Subcutaneous adipose tissue (tissue), 4 donors: ENCODE results near the gene CREB3L1. TPM values are rescaled to one million over a fixed set of nuclear protein-coding genes. Genes with fewer than 3 reads are reported as not detected.

Experiments used
- total RNA-seq, 4 donors: library from RNA; depleted of rRNA; stranded (reverse); fragments of >200 nt; gene quantifications; one replicate each; pipeline ENCODE4 v1.1.0, GENCODE V29; 2016
- TF ChIP-seq, protein P1 (sequence below): fragments of 450-650 bp; IDR thresholded peaks from one replicate; pipeline ENCODE4 v1.5.1; 2016; ENCODE audit warnings: low read depth, mild to moderate bottlenecking, control low read depth, antibody characterized with exemption, moderate library complexity

Gene CREB3L1
- total RNA-seq, 4 donors from 2014 or later: 0.44 to 4.9 (median 2.5) TPM

DNA sequence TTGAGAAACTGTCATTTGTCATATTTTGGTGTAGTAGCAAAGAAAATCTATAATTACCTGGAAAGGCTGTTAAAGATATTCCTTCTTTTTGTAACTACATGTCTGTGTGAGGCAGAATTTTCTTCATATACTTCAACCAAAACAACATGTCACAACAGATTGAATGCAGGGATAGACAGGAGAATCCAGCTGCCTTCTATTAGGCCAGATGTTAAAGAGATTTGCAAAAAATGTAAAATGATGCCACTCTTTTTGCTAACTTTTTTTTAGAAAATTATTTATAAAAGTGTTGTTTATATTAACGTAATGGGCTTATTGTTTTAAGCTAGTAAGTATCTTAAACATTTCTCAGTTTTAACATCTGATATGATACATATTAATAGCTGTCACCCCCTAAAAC, 82.5 kb downstream of the CREB3L1 start:
- TF ChIP-seq, protein P1, sequence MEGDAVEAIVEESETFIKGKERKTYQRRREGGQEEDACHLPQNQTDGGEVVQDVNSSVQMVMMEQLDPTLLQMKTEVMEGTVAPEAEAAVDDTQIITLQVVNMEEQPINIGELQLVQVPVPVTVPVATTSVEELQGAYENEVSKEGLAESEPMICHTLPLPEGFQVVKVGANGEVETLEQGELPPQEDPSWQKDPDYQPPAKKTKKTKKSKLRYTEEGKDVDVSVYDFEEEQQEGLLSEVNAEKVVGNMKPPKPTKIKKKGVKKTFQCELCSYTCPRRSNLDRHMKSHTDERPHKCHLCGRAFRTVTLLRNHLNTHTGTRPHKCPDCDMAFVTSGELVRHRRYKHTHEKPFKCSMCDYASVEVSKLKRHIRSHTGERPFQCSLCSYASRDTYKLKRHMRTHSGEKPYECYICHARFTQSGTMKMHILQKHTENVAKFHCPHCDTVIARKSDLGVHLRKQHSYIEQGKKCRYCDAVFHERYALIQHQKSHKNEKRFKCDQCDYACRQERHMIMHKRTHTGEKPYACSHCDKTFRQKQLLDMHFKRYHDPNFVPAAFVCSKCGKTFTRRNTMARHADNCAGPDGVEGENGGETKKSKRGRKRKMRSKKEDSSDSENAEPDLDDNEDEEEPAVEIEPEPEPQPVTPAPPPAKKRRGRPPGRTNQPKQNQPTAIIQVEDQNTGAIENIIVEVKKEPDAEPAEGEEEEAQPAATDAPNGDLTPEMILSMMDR: no peak

DNA sequence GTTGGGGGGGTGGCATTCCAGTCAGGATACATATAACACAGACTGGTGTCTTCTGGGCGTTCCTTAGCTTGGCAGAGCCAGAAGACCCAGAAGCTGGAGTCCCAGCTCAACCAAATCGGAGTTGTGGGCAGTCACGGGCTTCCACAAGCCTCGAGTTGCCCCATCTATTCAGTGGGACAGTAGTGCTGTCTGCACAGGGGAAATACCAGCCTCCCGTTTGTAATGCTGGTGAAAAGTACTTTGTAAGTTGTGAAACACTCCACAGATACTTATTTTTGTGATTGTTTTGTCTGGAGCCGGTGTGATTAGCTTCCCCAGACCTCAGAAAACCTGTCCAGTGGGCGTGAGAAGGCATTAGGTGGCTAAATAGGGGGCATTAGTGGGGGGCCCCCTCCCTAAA, 83.4 kb downstream of the CREB3L1 start:
- TF ChIP-seq, protein P1: no peak

DNA sequence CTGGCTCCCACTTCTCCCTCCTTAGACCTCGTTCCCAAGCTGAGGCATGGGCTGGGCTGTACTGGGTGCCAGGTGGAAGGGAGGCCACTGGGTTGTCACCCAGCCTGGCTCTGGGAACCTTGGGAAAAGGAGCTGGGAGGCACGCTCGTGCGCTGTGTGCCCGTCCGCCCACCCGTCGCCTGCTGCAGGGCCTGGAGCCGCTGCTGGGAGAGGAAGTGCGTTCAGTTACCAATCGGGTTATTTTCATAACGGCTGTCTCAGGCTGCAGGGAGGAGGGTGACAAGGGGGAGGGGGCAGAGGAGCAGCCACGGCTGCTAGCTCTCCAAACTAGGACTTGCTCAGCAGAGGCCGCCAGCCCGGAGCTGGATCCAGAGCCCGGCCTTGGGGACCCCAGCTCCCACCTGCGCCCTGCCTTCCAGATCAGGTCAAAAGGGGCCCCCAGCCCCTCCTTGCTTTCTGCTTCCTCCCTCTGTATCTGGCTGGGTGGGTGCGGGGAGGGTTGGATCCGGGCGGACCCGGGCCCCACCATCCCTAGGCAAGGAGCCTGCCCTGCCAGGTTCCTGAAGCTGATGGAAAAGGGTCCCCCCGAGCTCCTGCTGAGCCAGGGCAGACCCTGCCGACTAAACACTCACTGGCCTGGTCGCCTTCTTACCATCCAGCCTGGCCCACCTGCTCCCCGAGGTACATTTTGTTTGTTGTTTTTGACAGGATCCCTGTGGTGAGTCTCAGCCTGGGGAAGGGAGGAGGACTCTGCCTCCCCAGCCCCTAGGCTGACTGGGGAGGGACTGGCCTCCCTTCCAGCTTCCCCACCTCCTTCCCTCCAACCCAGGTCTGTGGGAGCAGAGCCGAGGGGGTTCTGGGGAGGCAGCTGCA, 84.1 kb downstream of the CREB3L1 start:
- TF ChIP-seq, protein P1: no peak

DNA sequence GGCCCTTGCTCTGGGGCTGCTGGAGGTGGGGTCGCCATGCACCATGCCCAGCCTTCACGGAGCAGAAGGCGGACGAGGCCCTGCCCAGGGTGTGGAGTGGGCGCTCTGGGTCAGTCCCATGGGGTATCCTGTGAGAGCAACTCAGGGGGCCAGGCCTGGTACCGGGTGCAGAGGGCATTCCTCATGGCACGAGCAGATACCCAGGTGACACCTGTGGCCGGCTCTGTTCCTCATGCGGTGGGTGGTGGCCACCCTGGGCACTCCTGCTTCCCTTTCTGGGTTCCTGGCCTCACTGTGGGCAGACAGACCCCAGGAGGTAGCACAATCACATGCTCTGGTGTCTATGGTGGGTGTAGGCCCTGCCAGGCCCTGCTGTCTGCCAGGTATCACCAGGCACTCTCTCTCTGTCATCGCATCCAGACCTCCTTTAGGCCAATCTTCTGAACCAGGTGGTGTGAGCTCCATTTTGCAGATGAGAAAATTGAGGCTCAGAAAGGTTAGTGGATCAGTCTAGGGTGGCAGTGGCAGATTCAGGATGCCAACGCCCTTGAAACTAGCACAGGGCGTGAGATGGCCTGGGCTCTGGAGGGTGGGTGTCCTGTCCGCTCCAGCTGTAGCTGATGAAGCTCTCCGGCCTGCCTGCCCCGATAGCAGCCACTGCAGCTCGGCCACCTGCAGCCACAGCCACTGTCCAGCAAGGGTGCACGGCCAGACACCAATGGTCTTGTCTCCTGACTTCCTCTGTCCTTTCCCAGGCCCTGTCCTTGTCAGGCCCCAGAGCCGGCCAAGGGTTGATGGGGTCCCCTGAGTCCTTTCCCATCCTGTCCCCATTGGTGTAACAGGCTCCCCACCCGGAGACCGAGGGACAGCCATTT, 84.9 kb downstream of the CREB3L1 start:
- TF ChIP-seq, protein P1: no peak

DNA sequence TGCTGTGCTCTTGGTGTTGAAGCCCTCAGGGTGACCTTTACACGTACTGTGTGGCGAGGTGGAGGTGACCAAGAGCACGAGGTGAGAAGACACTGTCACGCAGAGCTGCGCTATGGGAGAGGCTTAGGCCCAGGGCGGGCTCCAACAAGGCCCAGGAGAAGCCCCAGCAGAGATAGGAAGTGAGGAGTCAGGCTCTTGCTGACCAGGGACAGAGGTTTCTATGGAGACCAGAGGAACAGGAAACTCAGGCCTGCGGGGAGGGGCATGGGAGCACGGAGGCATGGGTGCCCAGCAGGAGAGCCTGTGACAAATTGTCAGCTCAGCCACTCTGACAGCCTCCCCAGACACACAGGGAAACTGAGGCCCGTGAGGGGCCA, 85.6 kb downstream of the CREB3L1 start:
- TF ChIP-seq, protein P1: no peak

DNA sequence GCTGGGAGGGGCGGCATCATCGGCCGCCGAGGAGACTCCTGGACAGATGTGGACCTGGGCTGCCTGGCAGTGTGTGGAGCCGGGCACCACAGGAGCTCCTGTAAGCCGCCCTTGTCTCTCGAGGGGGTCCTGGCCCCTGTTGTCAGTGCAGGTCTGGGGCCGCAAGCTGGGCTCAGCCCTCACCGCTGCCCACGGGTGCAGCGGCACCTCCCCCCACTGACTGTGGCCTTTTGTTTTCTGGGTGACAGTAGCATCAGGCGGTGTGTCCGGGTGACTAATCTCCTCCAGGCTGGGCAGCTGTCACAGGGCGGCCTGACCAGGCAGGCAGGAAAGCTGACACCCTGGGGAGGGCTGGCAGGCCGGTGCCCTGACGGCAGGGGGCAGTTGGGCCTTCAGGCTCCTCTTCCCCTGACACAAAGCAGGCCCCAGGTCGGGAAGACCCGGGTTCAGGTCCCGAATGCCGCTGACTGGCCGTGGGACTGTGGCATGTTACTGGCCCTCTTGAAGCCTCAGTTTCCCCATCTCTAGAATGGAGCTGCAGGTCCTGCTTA, 86.1 kb downstream of the CREB3L1 start:
- TF ChIP-seq, protein P1: no peak

DNA sequence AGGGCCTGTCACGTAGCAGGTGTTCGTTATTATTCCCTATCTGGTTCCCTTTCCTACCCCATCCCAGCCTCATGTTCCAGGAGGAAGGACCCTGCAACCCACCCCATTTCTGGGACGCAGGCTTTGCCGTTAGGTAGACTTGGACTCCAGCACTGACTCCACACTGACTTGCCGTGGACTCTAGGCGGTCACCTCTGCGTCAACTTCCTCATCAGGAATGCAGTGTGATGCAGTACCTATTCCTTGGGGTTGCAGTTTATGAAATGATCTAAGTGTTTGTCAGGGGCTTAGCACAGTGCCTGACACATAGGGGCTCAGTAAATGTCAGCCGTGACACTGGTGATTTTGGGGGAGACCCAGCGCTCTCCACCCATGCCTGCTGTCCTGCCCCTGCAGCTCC, 86.6 kb downstream of the CREB3L1 start:
- TF ChIP-seq, protein P1: no peak
